ENCODE measurements around the gene PLD5. TPM values are rescaled to one million over a fixed set of nuclear protein-coding genes. Genes with fewer than 3 reads are reported as not detected.
"Not testable (repeated sequence)": the region's sequence is repeated elsewhere in the genome, so short reads cannot be mapped to it uniquely, and the experiment has no call there.

PLD5 gene
- polyA plus RNA-seq, 4 donors = 1.5 to 1.8 (median 1.5) TPM

GRCh38 chr1:242428399-242429190 lies 95.9 kb downstream of the PLD5 start:
- no peak for DNase-seq (ENCODE audit: low read depth in 4 of 4, low spot score in 3 of 4)

GRCh38 chr1:242427519-242427918 lies 97.0 kb downstream of the PLD5 start:
- no peak for DNase-seq (ENCODE audit: low read depth in 4 of 4, low spot score in 3 of 4)

GRCh38 chr1:242426271-242426905 lies 98.1 kb downstream of the PLD5 start:
- no peak for DNase-seq (ENCODE audit: low read depth in 4 of 4, low spot score in 3 of 4)

GRCh38 chr1:242425232-242425631 lies 99.3 kb downstream of the PLD5 start:
- DNase-seq (ENCODE audit: low read depth in 4 of 4, low spot score in 3 of 4) = no peak

- DNase-seq (ENCODE audit: low read depth in 4 of 4, low spot score in 3 of 4) = no peak
These were observed 107.8 kb downstream of the PLD5 start for GRCh38 chr1:242416657-242417056.

- DNase-seq (ENCODE audit: low read depth in 4 of 4, low spot score in 3 of 4) = no peak
These were observed 111.6 kb downstream of the PLD5 start for GRCh38 chr1:242412921-242413320.

GRCh38 chr1:242411901-242412300 lies 112.6 kb downstream of the PLD5 start:
- DNase-seq (ENCODE audit: low read depth in 4 of 4, low spot score in 3 of 4) = no peak

- no peak for DNase-seq (ENCODE audit: low read depth in 4 of 4, low spot score in 3 of 4)
These were observed 118.5 kb downstream of the PLD5 start for GRCh38 chr1:242405947-242406346.

GRCh38 chr1:242404296-242404695 lies 120.2 kb downstream of the PLD5 start:
- no peak for DNase-seq (ENCODE audit: low read depth in 4 of 4, low spot score in 3 of 4)

GRCh38 chr1:242402956-242403355 lies 121.5 kb downstream of the PLD5 start:
- no peak for DNase-seq (ENCODE audit: low read depth in 4 of 4, low spot score in 3 of 4)

GRCh38 chr1:242401937-242402336 lies 122.6 kb downstream of the PLD5 start:
- DNase-seq (ENCODE audit: low read depth in 4 of 4, low spot score in 3 of 4) = no peak

- no peak for DNase-seq (ENCODE audit: low read depth in 4 of 4, low spot score in 3 of 4)
These were observed 126.1 kb downstream of the PLD5 start for GRCh38 chr1:242398351-242398750.

GRCh38 chr1:242391896-242392295 lies 132.6 kb downstream of the PLD5 start:
- no peak for DNase-seq (ENCODE audit: low read depth in 4 of 4, low spot score in 3 of 4)

GRCh38 chr1:242376121-242376520 lies 148.4 kb downstream of the PLD5 start:
- not testable (repeated sequence) for DNase-seq (ENCODE audit: low read depth in 4 of 4, low spot score in 3 of 4)

- DNase-seq (ENCODE audit: low read depth in 4 of 4, low spot score in 3 of 4) = not testable (repeated sequence)
These were observed 174.1 kb downstream of the PLD5 start for GRCh38 chr1:242350446-242350845.

- no peak for DNase-seq (ENCODE audit: low read depth in 4 of 4, low spot score in 3 of 4)
These were observed 174.9 kb downstream of the PLD5 start for GRCh38 chr1:242349636-242350035.

- DNase-seq (ENCODE audit: low read depth in 4 of 4, low spot score in 3 of 4) = not testable (repeated sequence)
These were observed 193.6 kb downstream of the PLD5 start for GRCh38 chr1:242330865-242331264.

GRCh38 chr1:242327381-242327780 lies 197.1 kb downstream of the PLD5 start:
- not testable (repeated sequence) for DNase-seq (ENCODE audit: low read depth in 4 of 4, low spot score in 3 of 4)

- not testable (repeated sequence) for DNase-seq (ENCODE audit: low read depth in 4 of 4, low spot score in 3 of 4)
These were observed 202.5 kb downstream of the PLD5 start for GRCh38 chr1:242321981-242322380.

GRCh38 chr1:242318140-242318539 lies 206.4 kb downstream of the PLD5 start:
- no peak for DNase-seq (ENCODE audit: low read depth in 4 of 4, low spot score in 3 of 4)

- not testable (repeated sequence) for DNase-seq (ENCODE audit: low read depth in 4 of 4, low spot score in 3 of 4)
These were observed 209.6 kb downstream of the PLD5 start for GRCh38 chr1:242314865-242315264.

- DNase-seq (ENCODE audit: low read depth in 4 of 4, low spot score in 3 of 4) = not testable (repeated sequence)
These were observed 210.3 kb downstream of the PLD5 start for GRCh38 chr1:242314085-242314649.
